OCI-LY7 (cell line): ENCODE results near the gene HCFC1R1. TPM values are rescaled to one million over a fixed set of nuclear protein-coding genes. Genes with fewer than 3 reads are reported as not detected.

Experiments
- BruUV-seq: library from RNA; stranded (reverse); fragments of 400-500 nt; replicated peaks from 2 replicates; lab custom pipeline; 2021; lab: Mats Ljungman, UMichigan
- CTCF ChIA-PET: fragments of 300-600 bp; sonication (Branson Sonifier 250); formaldehyde crosslinking; loops from one replicate; lab custom pipeline; 2022; ENCODE audit warnings: antibody characterized with exemption; ENCODE audit not compliant: unreplicated experiment; lab: Charles Lee
- POLR2A ChIA-PET: fragments of 300-600 bp; sonication (Branson Sonifier 250); formaldehyde crosslinking; loops from one replicate; lab custom pipeline; 2022; ENCODE audit warnings: antibody characterized with exemption; lab: Charles Lee
- DNase-seq: peaks from one replicate; pipeline ENCODE4 v3.0.0-alpha.2; 2015; ENCODE audit warnings: low spot score
- H2AFZ ChIP-seq: fragments of 200-600 bp; sonication (generic), shearing (Covaris generic); 2 replicates; pipeline ENCODE4 v1.6.1; 2014; ENCODE audit warnings: mild to moderate bottlenecking, antibody characterized with exemption, low read length, moderate library complexity
- H3K27ac ChIP-seq: fragments of 200-600 bp; sonication (generic); 2 replicates; pipeline ENCODE4 v1.5.1; 2014; ENCODE audit warnings: mixed run types, low read depth, mild to moderate bottlenecking, moderate library complexity, low read length, inconsistent platforms; ENCODE audit not compliant: poor library complexity, severe bottlenecking
- H3K36me3 ChIP-seq: fragments of 200-600 bp; sonication (generic); 2 replicates; pipeline ENCODE4 v1.6.1; 2014; ENCODE audit warnings: mild to moderate bottlenecking, antibody characterized with exemption, low read length, moderate library complexity, mixed read lengths; ENCODE audit not compliant: insufficient read depth
- H3K4me1 ChIP-seq: fragments of 200-600 bp; sonication (generic); 2 replicates; pipeline ENCODE4 v1.5.1; 2014; ENCODE audit warnings: mild to moderate bottlenecking, low read length; ENCODE audit not compliant: insufficient read depth, poor library complexity, severe bottlenecking
- H3K4me2 ChIP-seq: fragments of 200-600 bp; sonication (generic); 2 replicates; pipeline ENCODE4 v1.6.1; 2014; ENCODE audit warnings: mild to moderate bottlenecking, low read length
- H3K4me3 ChIP-seq: fragments of 200-600 bp; sonication (generic); 2 replicates; pipeline ENCODE4 v1.5.1; 2014; ENCODE audit warnings: mild to moderate bottlenecking, low read depth, low read length; ENCODE audit not compliant: poor library complexity, severe bottlenecking
- H3K79me2 ChIP-seq: fragments of 200-600 bp; sonication (generic); 2 replicates; pipeline ENCODE4 v1.6.1; 2016; ENCODE audit warnings: low read depth, mild to moderate bottlenecking, low read length, moderate library complexity, mixed read lengths; ENCODE audit not compliant: insufficient read depth
- H3K9me2 ChIP-seq: fragments of 200-600 bp; sonication (generic); 2 replicates; pipeline ENCODE4 v1.6.1; 2016; ENCODE audit warnings: mild to moderate bottlenecking, low read length, mixed read lengths; ENCODE audit not compliant: insufficient read depth
- H3K9me3 ChIP-seq: fragments of 200-600 bp; sonication (generic); 2 replicates; pipeline ENCODE4 v1.6.1; 2014; ENCODE audit warnings: mild to moderate bottlenecking, mixed run types, low read length, mixed read lengths
- H4K20me1 ChIP-seq: fragments of 200-600 bp; sonication (generic); 2 replicates; pipeline ENCODE4 v1.6.1; 2014; ENCODE audit warnings: mild to moderate bottlenecking, antibody characterized with exemption, low read length, moderate library complexity, mixed read lengths; ENCODE audit not compliant: insufficient read depth
- CTCF ChIP-seq: fragments of 200-600 bp; sonication (generic); conservative IDR thresholded peaks from 2 replicates; pipeline ENCODE4 v1.5.1; 2014; ENCODE audit warnings: mild to moderate bottlenecking, antibody characterized with exemption, low read length, moderate library complexity, mixed read lengths
- EZH2phosphoT487 ChIP-seq: fragments of 200-600 bp; sonication (generic); IDR thresholded peaks from 2 replicates; pipeline ENCODE4 v1.6.1; 2018; ENCODE audit warnings: low read depth, borderline replicate concordance, mild to moderate bottlenecking, mixed run types, antibody characterized with exemption, low read length, moderate library complexity, mixed read lengths
- intact Hi-C: fragments of 100-400 bp; cut with micrococcal nuclease; formaldehyde crosslinking; loops from one replicate; pipeline ENCODE4 v1.10.0; 2022; ENCODE audit not compliant: unreplicated experiment
- total RNA-seq, 2 experiments: library from RNA; depleted of rRNA in 1 of 2; stranded (reverse); fragments of >200 nt in 1 of 2; shearing (Covaris generic) in 1 of 2; gene quantifications; 2 replicates each; pipeline ENCODE4 v1.2.3, GENCODE V29; 2014 to 2022

The HCFC1R1 gene
- total RNA-seq, 2 experiments from 2014 or later = 29.1 to 39.4 TPM

GRCh38 chr16:3059041-3059722 lies 35.4 kb upstream of the HCFC1R1 start:
- TF ChIP-seq CTCF = peak; percentile 79
- no peak for TF ChIP-seq EZH2phosphoT487
- no TSS peak for BruUV-seq
- H3K27ac ChIP-seq = peak overlapping the region; percentile 39
- no peaks in the 10 kb centered on the region for H3K9me2 ChIP-seq
- peak overlapping the region; percentile 97 for H2AFZ ChIP-seq
- peaks cover 31% of the 10 kb centered on the region for H3K4me1 ChIP-seq
- no peaks in the 10 kb centered on the region for H4K20me1 ChIP-seq
- no peaks in the 10 kb centered on the region for H3K9me3 ChIP-seq
- CTCF ChIA-PET = interaction anchor here (0.6 to 1.9 kb wide), 5 partner anchors 25 to 76 kb away, joined by 3 to 12 read pairs (median 7); partner anchors contain the start of gene ZNF213
- intact Hi-C loops = loop anchor here (1.0 to 2.0 kb wide), 5 partner anchors 16 to 108 kb away; no protein-coding TSS in a partner anchor
- DNase-seq = peak; percentile 92
- POLR2A ChIA-PET = interaction anchor here (0.6 kb wide), 1 partner anchor 99 kb away, joined by 3 read pairs; no protein-coding TSS in a partner anchor
- H3K4me2 ChIP-seq = peak overlapping the region; percentile 75
- H3K4me3 ChIP-seq = peak overlapping the region; percentile 76
- H3K79me2 ChIP-seq = no peaks in the 10 kb centered on the region
- no peaks in the 10 kb centered on the region for H3K36me3 ChIP-seq

GRCh38 chr16:3058139-3059030 lies 34.6 kb upstream of the HCFC1R1 start:
- peaks cover 31% of the 10 kb centered on the region for H3K4me1 ChIP-seq
- no peaks in the 10 kb centered on the region for H3K79me2 ChIP-seq
- peak; percentile 81 for DNase-seq
- H3K4me2 ChIP-seq = peak overlapping the region; percentile 75
- ChIA-PET POLR2A (interaction anchor here (0.6 kb wide), 1 partner anchor 100 kb away, joined by 3 read pairs; no protein-coding TSS in a partner anchor), CTCF (interaction anchor here (0.6 to 1.9 kb wide), 3 partner anchors 30 to 71 kb away, joined by 7 to 12 read pairs (median 11); no protein-coding TSS in a partner anchor)
- H4K20me1 ChIP-seq = no peaks in the 10 kb centered on the region
- BruUV-seq = no TSS peak
- H3K9me3 ChIP-seq = no peaks in the 10 kb centered on the region
- H3K36me3 ChIP-seq = no peaks in the 10 kb centered on the region
- no peaks in the 10 kb centered on the region for H3K9me2 ChIP-seq
- intact Hi-C loops = loop anchor here (1.0 to 2.0 kb wide), 6 partner anchors 17 to 108 kb away; no protein-coding TSS in a partner anchor
- peak overlapping the region; percentile 76 for H3K4me3 ChIP-seq
- peak overlapping the region; percentile 39 for H3K27ac ChIP-seq
- TF ChIP-seq CTCF (no peak), EZH2phosphoT487 (no peak)
- H2AFZ ChIP-seq = peak overlapping the region; percentile 97
